IMR-90 (cell line): ENCODE results near the gene TMEM269. TPM values are rescaled to one million over a fixed set of nuclear protein-coding genes. Genes with fewer than 3 reads are reported as not detected.

Source experiments
- ATAC-seq: fragments of 200-7000 bp; cut with Tn5 transposase; 2 replicates; pipeline ENCODE4 v1.9.1; 2020; ENCODE audit warnings: low read depth, mild to moderate bottlenecking, moderate library complexity
- BruUV-seq: library from RNA; stranded (reverse); fragments of 400-500 nt; replicated peaks from 2 replicates; lab custom pipeline; 2021; lab: Mats Ljungman, UMichigan
- CTCF ChIA-PET: fragments of 300-600 bp; formaldehyde crosslinking; extraction: SDS; loops from one replicate; lab custom pipeline; 2021; ENCODE audit warnings: antibody characterized with exemption; lab: Yijun Ruan, JAX
- POLR2A ChIA-PET: fragments of 300-600 bp; sonication (Branson Sonifier 250); formaldehyde crosslinking; loops from one replicate; lab custom pipeline; 2022; ENCODE audit warnings: antibody characterized with exemption; ENCODE audit not compliant: unreplicated experiment; lab: Charles Lee
- DNase-seq: peaks from one replicate; pipeline ENCODE4 v3.0.0; 2013
- H2AFZ ChIP-seq: replicated peaks from 2 replicates; pipeline ENCODE3; 2013; ENCODE audit warnings: low read length, mild to moderate bottlenecking; ENCODE audit not compliant: poor library complexity
- H2AK5ac ChIP-seq: 2 replicates; pipeline ENCODE4 v1.6.1; 2013; ENCODE audit warnings: low read depth, low read length, inconsistent platforms
- H2AK9ac ChIP-seq: replicated peaks from 2 replicates; pipeline ENCODE3; 2013; ENCODE audit warnings: mild to moderate bottlenecking, low read depth, low read length, moderate library complexity; ENCODE audit not compliant: poor library complexity
- H2BK120ac ChIP-seq: 2 replicates; pipeline ENCODE4 v1.6.1; 2013; ENCODE audit warnings: low read depth, low read length, inconsistent platforms
- H2BK15ac ChIP-seq: 3 replicates; pipeline ENCODE4 v1.6.1; 2013; ENCODE audit warnings: low read depth, low read length, inconsistent platforms
- H2BK20ac ChIP-seq: 2 replicates; pipeline ENCODE4 v1.6.1; 2013; ENCODE audit warnings: low read depth, mild to moderate bottlenecking, inconsistent platforms, low read length, moderate library complexity
- H2BK5ac ChIP-seq: 2 replicates; pipeline ENCODE4 v1.6.1; 2013; ENCODE audit warnings: mild to moderate bottlenecking, low read depth, low read length, inconsistent platforms; ENCODE audit not compliant: poor library complexity, severe bottlenecking
- H3K14ac ChIP-seq: replicated peaks from 2 replicates; pipeline ENCODE4 v1.6.1; 2013; ENCODE audit warnings: low read depth, low read length, inconsistent platforms
- H3K18ac ChIP-seq: 2 replicates; pipeline ENCODE4 v1.6.1; 2013; ENCODE audit warnings: low read depth, low read length, control low read depth
- H3K23ac ChIP-seq: 2 replicates; pipeline ENCODE4 v1.6.1; 2013; ENCODE audit warnings: low read depth, low read length, inconsistent platforms
- H3K27ac ChIP-seq: 2 replicates; pipeline ENCODE4 v1.5.1; 2013; ENCODE audit warnings: mild to moderate bottlenecking, control low read depth, low read length; ENCODE audit not compliant: insufficient read depth
- H3K27me3 ChIP-seq: 2 replicates; pipeline ENCODE4 v1.6.1; 2013; ENCODE audit warnings: low read length; ENCODE audit not compliant: control insufficient read depth, insufficient read depth
- H3K36me3 ChIP-seq: 2 replicates; pipeline ENCODE4 v1.6.1; 2013; ENCODE audit warnings: low read length, mixed read lengths; ENCODE audit not compliant: control insufficient read depth, insufficient read depth
- H3K4ac ChIP-seq: 2 replicates; pipeline ENCODE4 v1.6.1; 2013; ENCODE audit warnings: low read depth, low read length, inconsistent platforms
- H3K4me1 ChIP-seq: 2 replicates; pipeline ENCODE4 v1.6.1; 2013; ENCODE audit warnings: low read length, mixed read lengths; ENCODE audit not compliant: control insufficient read depth, insufficient read depth
- H3K4me2 ChIP-seq: 2 replicates; pipeline ENCODE4 v1.6.1; 2013; ENCODE audit warnings: low read depth, mild to moderate bottlenecking, control low read depth, low read length, moderate library complexity
- H3K4me3 ChIP-seq: 2 replicates; pipeline ENCODE4 v1.5.1; 2013; ENCODE audit warnings: low read depth, mild to moderate bottlenecking, control low read depth, low read length, moderate library complexity; ENCODE audit not compliant: insufficient read depth
- H3K56ac ChIP-seq: 2 replicates; pipeline ENCODE4 v1.6.1; 2013; ENCODE audit warnings: low read length, inconsistent platforms; ENCODE audit not compliant: insufficient read depth; ENCODE audit errors: extremely low read depth
- H3K79me1 ChIP-seq, 2 experiments: 2 replicates each; pipeline ENCODE4 v1.6.1; 2013; ENCODE audit warnings: low read length in 2 of 2, inconsistent platforms in 1 of 2, low read depth in 1 of 2
- H3K9ac ChIP-seq: 2 replicates; pipeline ENCODE4 v1.6.1; 2013; ENCODE audit warnings: low read depth, low read length, control low read depth
- H3K9me1 ChIP-seq: 2 replicates; pipeline ENCODE4 v1.6.1; 2013; ENCODE audit warnings: low read length, inconsistent platforms; ENCODE audit not compliant: insufficient read depth
- H3K9me3 ChIP-seq: 2 replicates; pipeline ENCODE4 v1.6.1; 2013; ENCODE audit warnings: low read length; ENCODE audit not compliant: control insufficient read depth, insufficient read depth
- H4K20me1 ChIP-seq: 2 replicates; pipeline ENCODE4 v1.6.1; 2013; ENCODE audit warnings: low read length, inconsistent platforms; ENCODE audit not compliant: insufficient read depth
- H4K5ac ChIP-seq: 2 replicates; pipeline ENCODE4 v1.6.1; 2013; ENCODE audit warnings: mild to moderate bottlenecking, low read depth, low read length, control low read depth
- H4K8ac ChIP-seq, 2 experiments: 2 replicates each; pipeline ENCODE4 v1.6.1; 2013; ENCODE audit warnings: low read depth in 2 of 2, low read length in 2 of 2, control low read depth in 1 of 2, inconsistent platforms in 1 of 2
- H4K91ac ChIP-seq: 2 replicates; pipeline ENCODE4 v1.6.1; 2013; ENCODE audit warnings: low read depth, low read length, inconsistent platforms; ENCODE audit not compliant: insufficient read depth
- BHLHE40 ChIP-seq: fragments of 150-350 bp; IDR thresholded peaks from 2 replicates; pipeline ENCODE4 v1.6.1; 2016; ENCODE audit warnings: mild to moderate bottlenecking, low read depth, low read length
- CEBPB ChIP-seq: IDR thresholded peaks from 2 replicates; pipeline ENCODE4 v1.6.1; 2012; ENCODE audit warnings: low read depth, low read length, improper control_type of control experiment
- CHD1 ChIP-seq: IDR thresholded peaks from 2 replicates; pipeline ENCODE4 v1.6.1; 2012; ENCODE audit warnings: low read depth, low read length, improper control_type of control experiment
- FOS ChIP-seq: fragments of 150-350 bp; IDR thresholded peaks from 2 replicates; pipeline ENCODE4 v1.6.1; 2016; ENCODE audit warnings: low read depth, low read length
- MAFK ChIP-seq: IDR thresholded peaks from 2 replicates; pipeline ENCODE4 v1.6.1; 2012; ENCODE audit warnings: low read depth, low read length, improper control_type of control experiment
- MAZ ChIP-seq: IDR thresholded peaks from 2 replicates; pipeline ENCODE4 v1.6.1; 2012; ENCODE audit warnings: low read depth, mild to moderate bottlenecking, low read length, improper control_type of control experiment, moderate library complexity, borderline replicate concordance
- MXI1 ChIP-seq: IDR thresholded peaks from 2 replicates; pipeline ENCODE4 v1.6.1; 2012; ENCODE audit warnings: low read depth, mild to moderate bottlenecking, low read length, moderate library complexity, borderline replicate concordance
- NFE2L2 ChIP-seq: fragments of 150-350 bp; IDR thresholded peaks from 2 replicates; pipeline ENCODE4 v1.6.1; 2016; ENCODE audit warnings: low read depth, mild to moderate bottlenecking, low read length
- POLR2A ChIP-seq: IDR thresholded peaks from 2 replicates; pipeline ENCODE4 v1.6.1; 2012; ENCODE audit warnings: mild to moderate bottlenecking, low read depth, low read length
- RAD21 ChIP-seq: IDR thresholded peaks from 2 replicates; pipeline ENCODE4 v1.6.1; 2012; ENCODE audit warnings: low read length, improper control_type of control experiment
- RCOR1 ChIP-seq: IDR thresholded peaks from 2 replicates; pipeline ENCODE4 v1.6.1; 2012; ENCODE audit warnings: mild to moderate bottlenecking, low read length, improper control_type of control experiment; ENCODE audit not compliant: insufficient replicate concordance
- RFX5 ChIP-seq: IDR thresholded peaks from 2 replicates; pipeline ENCODE4 v1.8.0; 2012; ENCODE audit warnings: low read depth, mild to moderate bottlenecking, low read length, moderate library complexity
- SMC3 ChIP-seq: fragments of 150-350 bp; IDR thresholded peaks from 2 replicates; pipeline ENCODE4 v1.6.1; 2016; ENCODE audit warnings: low read depth, mild to moderate bottlenecking, antibody characterized with exemption, low read length, moderate library complexity
- whole genome bisulfite sequencing, 2 experiments: methylation state at CpG; one replicate each; pipeline versions ENCODE4 v1.1.5 to v1.1.7; 2013; ENCODE audit warnings: missing lambda C conversion rate in 2 of 2; ENCODE audit not compliant: insufficient read length in 1 of 2; ENCODE audit errors: extremely low coverage in 2 of 2; 5-methylcytosine and 5-hydroxymethylcytosine counted together
- dilution Hi-C: fragments of 300-500 bp; cut with HindIII; formaldehyde crosslinking; loops from one replicate; pipeline ENCODE4 v1.14.3; 2018; ENCODE audit warnings: low sequenced_read_pairs; ENCODE audit not compliant: unreplicated experiment
- in situ Hi-C: fragments of 300-500 bp; cut with MboI; formaldehyde crosslinking; loops from 3 replicates; pipeline ENCODE4 v1.14.3; 2019; ENCODE audit warnings: low sequenced_read_pairs, inconsistent platforms, mixed read lengths
- intact Hi-C: fragments of 100-400 bp; cut with micrococcal nuclease; formaldehyde crosslinking; loops from 2 replicates; pipeline ENCODE4 v1.10.0; 2022
- polyA plus RNA-seq, 3 experiments: library from polyadenylated mRNA; depleted of rRNA; stranded (reverse); fragments of >200 nt; gene quantifications; 2 replicates each; pipeline ENCODE4 v1.2.3, GENCODE V29; 2012; ENCODE audit warnings: low replicate concordance in 1 of 3
- total RNA-seq: library from RNA; depleted of rRNA; stranded (reverse); fragments of >200 nt; gene quantifications from 2 replicates; pipeline ENCODE4 v1.2.3, GENCODE V29; 2012
- TF ChIP-seq, protein P1 (sequence below): fragments of 150-350 bp; IDR thresholded peaks from 2 replicates; pipeline ENCODE4 v1.6.1; 2016; ENCODE audit warnings: low read depth, mild to moderate bottlenecking, low read length, moderate library complexity, borderline replicate concordance
- TF ChIP-seq, protein P2 (sequence below): conservative IDR thresholded peaks from 2 replicates; pipeline ENCODE4 v1.5.1; 2012; ENCODE audit warnings: mild to moderate bottlenecking, low read depth, low read length, improper control_type of control experiment
- TF ChIP-seq, protein P3 (sequence below): fragments of 150-350 bp; IDR thresholded peaks from 2 replicates; pipeline ENCODE4 v1.6.1; 2017; ENCODE audit warnings: mild to moderate bottlenecking, antibody characterized with exemption, low read length, low read depth

The TMEM269 gene
- total and polyA plus RNA-seq, 2 of the 4 experiments (the other 2 are of a cell fraction) = not detected

GRCh38 chr1:42783092-42783491 lies 1.7 kb upstream of the TMEM269 start:
- H2AFZ ChIP-seq = no peak overlapping the region
- BruUV-seq = no TSS peak
- no peak overlapping the region for H2AK9ac ChIP-seq
- intact Hi-C loops (no loop called here), dilution Hi-C loops (no loop called here), in situ Hi-C loops (loop anchor here (10.0 kb wide), 1 partner anchor 132 kb away; no protein-coding TSS in a partner anchor)
- H3K27me3 ChIP-seq = no peaks in the 10 kb centered on the region
- H3K56ac ChIP-seq = no peak overlapping the region
- no peak overlapping the region for H4K8ac ChIP-seq
- H4K20me1 ChIP-seq = no peaks in the 10 kb centered on the region; the same call in 1 of the 2 replicates
- H2BK120ac ChIP-seq = no peak overlapping the region
- H3K4ac ChIP-seq = no peak overlapping the region
- no peak overlapping the region for H3K14ac ChIP-seq
- H3K79me1 ChIP-seq = no peaks in the 10 kb centered on the region; a peak in 1 of 4 replicates
- H3K9me3 ChIP-seq = no peaks in the 10 kb centered on the region
- H3K36me3 ChIP-seq = peaks cover 4% of the 10 kb centered on the region
- no peak overlapping the region for H2BK20ac ChIP-seq
- no peak overlapping the region for H3K23ac ChIP-seq
- H3K18ac ChIP-seq = no peak overlapping the region
- peaks cover 3% of the 10 kb centered on the region; the same call in 1 of the 2 replicates for H3K4me1 ChIP-seq
- ATAC-seq = no peak
- H4K5ac ChIP-seq = no peak overlapping the region
- no peak overlapping the region for H2AK5ac ChIP-seq
- no CpG with 5 or more reads among the region's 2 CpGs for WGBS, 2 experiments
- H3K4me3 ChIP-seq = no peak overlapping the region
- TF ChIP-seq CEBPB (no peak), RFX5 (no peak), BHLHE40 (no peak), POLR2A (no peak), FOS (no peak), MAFK (no peak), MXI1 (no peak), RCOR1 (no peak), NFE2L2 (no peak), SMC3 (no peak), CHD1 (no peak), MAZ (no peak), RAD21 (no peak)
- TF ChIP-seq, protein P1, sequence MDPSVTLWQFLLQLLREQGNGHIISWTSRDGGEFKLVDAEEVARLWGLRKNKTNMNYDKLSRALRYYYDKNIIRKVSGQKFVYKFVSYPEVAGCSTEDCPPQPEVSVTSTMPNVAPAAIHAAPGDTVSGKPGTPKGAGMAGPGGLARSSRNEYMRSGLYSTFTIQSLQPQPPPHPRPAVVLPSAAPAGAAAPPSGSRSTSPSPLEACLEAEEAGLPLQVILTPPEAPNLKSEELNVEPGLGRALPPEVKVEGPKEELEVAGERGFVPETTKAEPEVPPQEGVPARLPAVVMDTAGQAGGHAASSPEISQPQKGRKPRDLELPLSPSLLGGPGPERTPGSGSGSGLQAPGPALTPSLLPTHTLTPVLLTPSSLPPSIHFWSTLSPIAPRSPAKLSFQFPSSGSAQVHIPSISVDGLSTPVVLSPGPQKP = no peak
- TF ChIP-seq, protein P2, sequence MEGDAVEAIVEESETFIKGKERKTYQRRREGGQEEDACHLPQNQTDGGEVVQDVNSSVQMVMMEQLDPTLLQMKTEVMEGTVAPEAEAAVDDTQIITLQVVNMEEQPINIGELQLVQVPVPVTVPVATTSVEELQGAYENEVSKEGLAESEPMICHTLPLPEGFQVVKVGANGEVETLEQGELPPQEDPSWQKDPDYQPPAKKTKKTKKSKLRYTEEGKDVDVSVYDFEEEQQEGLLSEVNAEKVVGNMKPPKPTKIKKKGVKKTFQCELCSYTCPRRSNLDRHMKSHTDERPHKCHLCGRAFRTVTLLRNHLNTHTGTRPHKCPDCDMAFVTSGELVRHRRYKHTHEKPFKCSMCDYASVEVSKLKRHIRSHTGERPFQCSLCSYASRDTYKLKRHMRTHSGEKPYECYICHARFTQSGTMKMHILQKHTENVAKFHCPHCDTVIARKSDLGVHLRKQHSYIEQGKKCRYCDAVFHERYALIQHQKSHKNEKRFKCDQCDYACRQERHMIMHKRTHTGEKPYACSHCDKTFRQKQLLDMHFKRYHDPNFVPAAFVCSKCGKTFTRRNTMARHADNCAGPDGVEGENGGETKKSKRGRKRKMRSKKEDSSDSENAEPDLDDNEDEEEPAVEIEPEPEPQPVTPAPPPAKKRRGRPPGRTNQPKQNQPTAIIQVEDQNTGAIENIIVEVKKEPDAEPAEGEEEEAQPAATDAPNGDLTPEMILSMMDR = no peak
- TF ChIP-seq, protein P3, sequence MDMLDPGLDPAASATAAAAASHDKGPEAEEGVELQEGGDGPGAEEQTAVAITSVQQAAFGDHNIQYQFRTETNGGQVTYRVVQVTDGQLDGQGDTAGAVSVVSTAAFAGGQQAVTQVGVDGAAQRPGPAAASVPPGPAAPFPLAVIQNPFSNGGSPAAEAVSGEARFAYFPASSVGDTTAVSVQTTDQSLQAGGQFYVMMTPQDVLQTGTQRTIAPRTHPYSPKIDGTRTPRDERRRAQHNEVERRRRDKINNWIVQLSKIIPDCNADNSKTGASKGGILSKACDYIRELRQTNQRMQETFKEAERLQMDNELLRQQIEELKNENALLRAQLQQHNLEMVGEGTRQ = no peak
- POLR2A ChIA-PET = no interaction called here
- H2BK5ac ChIP-seq = no peak overlapping the region
- H2BK15ac ChIP-seq = no peak overlapping the region
- DNase-seq = no peak
- H3K27ac ChIP-seq = no peak overlapping the region
- H3K9me1 ChIP-seq = peaks cover 5% of the 10 kb centered on the region; the same call in 1 of the 2 replicates
- H4K91ac ChIP-seq = no peak overlapping the region
- CTCF ChIA-PET = interaction anchor here (0.7 kb wide), 1 partner anchor 16 kb away, joined by 5 read pairs; the partner anchor contains the start of genes C1orf50 and P3H1
- H3K9ac ChIP-seq = no peak overlapping the region
- H3K4me2 ChIP-seq = no peak overlapping the region
